Neural progenitor cell (in vitro differentiated cells): ENCODE results near the gene MRGPRX3. TPM values are rescaled to one million over a fixed set of nuclear protein-coding genes. Genes with fewer than 3 reads are reported as not detected.

Experiments used
- DNase-seq: peaks from one replicate; pipeline ENCODE4 v3.0.0-alpha.2; 2016; ENCODE audit warnings: low spot score
- H2AFZ ChIP-seq: fragments of 200-600 bp; sonication (generic); replicated peaks from 2 replicates; pipeline ENCODE4 v1.6.1; 2016; ENCODE audit warnings: antibody characterized with exemption
- H3F3A ChIP-seq: fragments of 200-600 bp; sonication (generic); 2 replicates; pipeline ENCODE4 v1.6.1; 2016; ENCODE audit warnings: antibody characterized with exemption, low read depth
- H3K27ac ChIP-seq: fragments of 200-600 bp; sonication (generic); 2 replicates; pipeline ENCODE4 v1.5.1; 2016; ENCODE audit warnings: mild to moderate bottlenecking
- H3K27me3 ChIP-seq: fragments of 200-600 bp; sonication (generic); 2 replicates; pipeline ENCODE4 v1.6.1; 2016; ENCODE audit warnings: mild to moderate bottlenecking, moderate library complexity
- H3K36me3 ChIP-seq: fragments of 200-600 bp; sonication (generic); 2 replicates; pipeline ENCODE4 v1.5.1; 2016
- H3K4me1 ChIP-seq: fragments of 200-600 bp; sonication (generic); 2 replicates; pipeline ENCODE4 v1.6.1; 2016; ENCODE audit warnings: mixed run types
- H3K4me2 ChIP-seq: fragments of 200-600 bp; sonication (generic); 2 replicates; pipeline ENCODE4 v1.6.1; 2016
- H3K4me3 ChIP-seq: fragments of 200-600 bp; sonication (generic); 2 replicates; pipeline ENCODE4 v1.5.1; 2016
- H3K79me2 ChIP-seq: fragments of 200-600 bp; sonication (generic); 2 replicates; pipeline ENCODE4 v1.6.1; 2016; ENCODE audit warnings: low read depth
- H3K9ac ChIP-seq: fragments of 200-600 bp; sonication (generic); 2 replicates; pipeline ENCODE4 v1.6.1; 2016
- H3K9me3 ChIP-seq: fragments of 200-600 bp; sonication (generic); 2 replicates; pipeline ENCODE4 v1.5.1; 2016; ENCODE audit warnings: low read depth
- H4K20me1 ChIP-seq: fragments of 200-600 bp; sonication (generic); 2 replicates; pipeline ENCODE4 v1.6.1; 2016; ENCODE audit warnings: low read depth
- H3K27ac Mint-ChIP-seq: 3 replicates; pipeline ENCODE4 v1.8.0; 2021; ENCODE audit warnings: mixed read lengths
- H3K27me3 Mint-ChIP-seq: 2 replicates; pipeline ENCODE4 v1.8.0; 2022; ENCODE audit warnings: low read depth, mild to moderate bottlenecking, inconsistent platforms, moderate library complexity, mixed read lengths; ENCODE audit not compliant: insufficient read depth
- H3K36me3 Mint-ChIP-seq: 3 replicates; pipeline ENCODE4 v1.8.0; 2021; ENCODE audit warnings: mixed read lengths
- H3K4me1 Mint-ChIP-seq: 3 replicates; pipeline ENCODE4 v1.8.0; 2021; ENCODE audit warnings: mixed read lengths
- H3K4me3 Mint-ChIP-seq: 3 replicates; pipeline ENCODE4 v1.8.0; 2021; ENCODE audit warnings: mild to moderate bottlenecking, moderate library complexity, mixed read lengths
- H3K9me3 Mint-ChIP-seq: 3 replicates; pipeline ENCODE4 v1.8.0; 2020; ENCODE audit warnings: mixed read lengths
- EZH2 ChIP-seq: fragments of 200-600 bp; sonication (generic); IDR thresholded peaks from 2 replicates; pipeline ENCODE4 v1.6.1; 2017; ENCODE audit warnings: antibody characterized with exemption, mild to moderate bottlenecking, moderate library complexity
- EZH2phosphoT487 ChIP-seq: fragments of 200-600 bp; sonication (generic); IDR thresholded peaks from 2 replicates; pipeline ENCODE4 v1.6.1; 2017; ENCODE audit warnings: antibody characterized with exemption
- total RNA-seq: library from RNA; depleted of rRNA; stranded (reverse); fragments of >200 nt; gene quantifications from 2 replicates; pipeline ENCODE4 v1.2.3, GENCODE V29; 2015; ENCODE audit warnings: low replicate concordance
- TF ChIP-seq, protein P1 (sequence below): fragments of 200-600 bp; sonication (generic); IDR thresholded peaks from 2 replicates; pipeline ENCODE4 v1.5.1; 2017; ENCODE audit warnings: antibody characterized with exemption, mild to moderate bottlenecking

MRGPRX3 gene
- total RNA-seq, 1 donor from 2014 or later: not detected

DNA sequence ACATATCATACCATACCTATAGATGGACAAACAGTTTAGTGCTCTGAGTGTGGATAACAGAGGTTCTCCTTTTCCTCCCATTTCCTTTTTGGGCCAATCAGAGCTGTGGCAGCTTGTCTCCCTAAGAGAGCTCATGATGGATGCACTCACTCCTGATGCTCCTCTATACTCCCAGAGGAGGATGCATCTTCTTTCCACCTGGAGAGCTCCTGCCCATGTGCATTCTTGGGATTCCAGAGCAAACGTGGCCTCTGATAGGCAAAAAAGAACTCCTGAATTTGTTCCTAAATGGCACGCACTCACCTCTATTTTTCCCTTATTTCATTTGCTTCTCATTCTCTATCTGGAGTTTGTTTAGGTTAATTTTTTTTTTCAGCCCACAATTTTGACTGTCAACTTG is 2.9 kb downstream of the MRGPRX3 start:
- H3K4me3 Mint-ChIP-seq: no peak overlapping the region
- H3K36me3 ChIP-seq: no peaks in the 10 kb centered on the region
- TF ChIP-seq EZH2phosphoT487 (no peak), EZH2 (no peak)
- TF ChIP-seq, protein P1, sequence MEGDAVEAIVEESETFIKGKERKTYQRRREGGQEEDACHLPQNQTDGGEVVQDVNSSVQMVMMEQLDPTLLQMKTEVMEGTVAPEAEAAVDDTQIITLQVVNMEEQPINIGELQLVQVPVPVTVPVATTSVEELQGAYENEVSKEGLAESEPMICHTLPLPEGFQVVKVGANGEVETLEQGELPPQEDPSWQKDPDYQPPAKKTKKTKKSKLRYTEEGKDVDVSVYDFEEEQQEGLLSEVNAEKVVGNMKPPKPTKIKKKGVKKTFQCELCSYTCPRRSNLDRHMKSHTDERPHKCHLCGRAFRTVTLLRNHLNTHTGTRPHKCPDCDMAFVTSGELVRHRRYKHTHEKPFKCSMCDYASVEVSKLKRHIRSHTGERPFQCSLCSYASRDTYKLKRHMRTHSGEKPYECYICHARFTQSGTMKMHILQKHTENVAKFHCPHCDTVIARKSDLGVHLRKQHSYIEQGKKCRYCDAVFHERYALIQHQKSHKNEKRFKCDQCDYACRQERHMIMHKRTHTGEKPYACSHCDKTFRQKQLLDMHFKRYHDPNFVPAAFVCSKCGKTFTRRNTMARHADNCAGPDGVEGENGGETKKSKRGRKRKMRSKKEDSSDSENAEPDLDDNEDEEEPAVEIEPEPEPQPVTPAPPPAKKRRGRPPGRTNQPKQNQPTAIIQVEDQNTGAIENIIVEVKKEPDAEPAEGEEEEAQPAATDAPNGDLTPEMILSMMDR: no peak
- no peaks in the 10 kb centered on the region for H3K9me3 ChIP-seq
- H3K27ac ChIP-seq: no peak overlapping the region
- DNase-seq: no peak
- no peak overlapping the region for H3K9ac ChIP-seq
- no peaks in the 10 kb centered on the region for H3F3A ChIP-seq
- H3K36me3 Mint-ChIP-seq: no peaks in the 10 kb centered on the region
- peaks cover 18% of the 10 kb centered on the region for H3K27me3 Mint-ChIP-seq
- no peak overlapping the region for H3K4me3 ChIP-seq
- no peaks in the 10 kb centered on the region for H4K20me1 ChIP-seq
- no peaks in the 10 kb centered on the region for H3K4me1 ChIP-seq
- no peaks in the 10 kb centered on the region for H3K27me3 ChIP-seq
- H3K27ac Mint-ChIP-seq: no peak overlapping the region
- peaks cover 2% of the 10 kb centered on the region for H3K9me3 Mint-ChIP-seq
- H3K4me1 Mint-ChIP-seq: no peaks in the 10 kb centered on the region
- H3K4me2 ChIP-seq: no peak overlapping the region
- H2AFZ ChIP-seq: no peak overlapping the region
- no peaks in the 10 kb centered on the region for H3K79me2 ChIP-seq

DNA sequence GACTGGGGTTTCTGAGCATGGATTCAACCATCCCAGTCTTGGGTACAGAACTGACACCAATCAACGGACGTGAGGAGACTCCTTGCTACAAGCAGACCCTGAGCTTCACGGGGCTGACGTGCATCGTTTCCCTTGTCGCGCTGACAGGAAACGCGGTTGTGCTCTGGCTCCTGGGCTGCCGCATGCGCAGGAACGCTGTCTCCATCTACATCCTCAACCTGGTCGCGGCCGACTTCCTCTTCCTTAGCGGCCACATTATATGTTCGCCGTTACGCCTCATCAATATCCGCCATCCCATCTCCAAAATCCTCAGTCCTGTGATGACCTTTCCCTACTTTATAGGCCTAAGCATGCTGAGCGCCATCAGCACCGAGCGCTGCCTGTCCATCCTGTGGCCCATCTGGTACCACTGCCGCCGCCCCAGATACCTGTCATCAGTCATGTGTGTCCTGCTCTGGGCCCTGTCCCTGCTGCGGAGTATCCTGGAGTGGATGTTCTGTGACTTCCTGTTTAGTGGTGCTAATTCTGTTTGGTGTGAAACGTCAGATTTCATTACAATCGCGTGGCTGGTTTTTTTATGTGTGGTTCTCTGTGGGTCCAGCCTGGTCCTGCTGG is 4.9 kb downstream of the MRGPRX3 start:
- Histone ChIP-seq H3K36me3 (no peaks in the 10 kb centered on the region), H3K9me3 (no peaks in the 10 kb centered on the region), H3F3A (no peaks in the 10 kb centered on the region), H3K4me1 (no peaks in the 10 kb centered on the region), H3K27ac (no peak overlapping the region), H2AFZ (no peak overlapping the region), H3K27me3 (no peaks in the 10 kb centered on the region), H3K4me2 (no peak overlapping the region), H3K4me3 (no peak overlapping the region), H3K79me2 (no peaks in the 10 kb centered on the region), H4K20me1 (no peaks in the 10 kb centered on the region), H3K9ac (no peak overlapping the region)
- TF ChIP-seq, protein P1: no peak
- TF ChIP-seq EZH2: no peak
- no peak for TF ChIP-seq EZH2phosphoT487
- H3K4me1 Mint-ChIP-seq: no peaks in the 10 kb centered on the region
- peaks cover 2% of the 10 kb centered on the region for H3K9me3 Mint-ChIP-seq
- peaks cover 16% of the 10 kb centered on the region for H3K27me3 Mint-ChIP-seq
- no peak overlapping the region for H3K4me3 Mint-ChIP-seq
- H3K36me3 Mint-ChIP-seq: no peaks in the 10 kb centered on the region
- no peak for DNase-seq
- no peak overlapping the region for H3K27ac Mint-ChIP-seq

DNA sequence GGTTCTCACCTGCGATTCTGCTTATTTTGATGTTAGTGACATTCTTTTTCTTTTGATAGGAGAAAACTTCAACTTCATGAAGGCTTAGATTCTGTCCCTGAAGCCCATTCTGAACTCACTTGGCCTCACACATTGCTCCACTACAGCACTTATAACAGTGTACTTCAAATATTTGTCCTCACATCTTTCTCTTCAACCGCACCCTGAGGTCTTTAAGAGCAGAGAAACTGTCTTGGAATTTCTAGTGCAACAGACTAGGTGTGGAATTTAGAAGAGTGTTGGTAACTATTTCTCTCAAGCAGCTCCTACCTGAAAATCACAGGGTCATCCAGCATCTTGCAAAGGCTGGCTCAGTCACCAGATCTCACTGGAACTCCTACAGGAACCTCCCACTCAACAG is 7.8 kb downstream of the MRGPRX3 start:
- Histone ChIP-seq H2AFZ (no peak overlapping the region), H3K4me2 (no peak overlapping the region), H3K27me3 (no peaks in the 10 kb centered on the region), H3K9ac (no peak overlapping the region), H3K36me3 (no peaks in the 10 kb centered on the region), H3K4me3 (no peak overlapping the region), H3K27ac (no peak overlapping the region), H3K9me3 (no peaks in the 10 kb centered on the region), H3K4me1 (no peaks in the 10 kb centered on the region), H3F3A (no peaks in the 10 kb centered on the region), H3K79me2 (no peaks in the 10 kb centered on the region), H4K20me1 (no peaks in the 10 kb centered on the region)
- H3K27me3 Mint-ChIP-seq: peaks cover 6% of the 10 kb centered on the region
- no peak overlapping the region for H3K27ac Mint-ChIP-seq
- H3K9me3 Mint-ChIP-seq: peaks cover 2% of the 10 kb centered on the region
- no peak for DNase-seq
- no peaks in the 10 kb centered on the region for H3K36me3 Mint-ChIP-seq
- no peaks in the 10 kb centered on the region for H3K4me1 Mint-ChIP-seq
- no peak overlapping the region for H3K4me3 Mint-ChIP-seq
- no peak for TF ChIP-seq EZH2
- TF ChIP-seq, protein P1: no peak
- no peak for TF ChIP-seq EZH2phosphoT487
